ENCODE results near the gene TMEM163.
"Not testable (repeated sequence)": the region's sequence is repeated elsewhere in the genome, so short reads cannot be mapped to it uniquely, and the experiment has no call there.

The TMEM163 gene

DNA sequence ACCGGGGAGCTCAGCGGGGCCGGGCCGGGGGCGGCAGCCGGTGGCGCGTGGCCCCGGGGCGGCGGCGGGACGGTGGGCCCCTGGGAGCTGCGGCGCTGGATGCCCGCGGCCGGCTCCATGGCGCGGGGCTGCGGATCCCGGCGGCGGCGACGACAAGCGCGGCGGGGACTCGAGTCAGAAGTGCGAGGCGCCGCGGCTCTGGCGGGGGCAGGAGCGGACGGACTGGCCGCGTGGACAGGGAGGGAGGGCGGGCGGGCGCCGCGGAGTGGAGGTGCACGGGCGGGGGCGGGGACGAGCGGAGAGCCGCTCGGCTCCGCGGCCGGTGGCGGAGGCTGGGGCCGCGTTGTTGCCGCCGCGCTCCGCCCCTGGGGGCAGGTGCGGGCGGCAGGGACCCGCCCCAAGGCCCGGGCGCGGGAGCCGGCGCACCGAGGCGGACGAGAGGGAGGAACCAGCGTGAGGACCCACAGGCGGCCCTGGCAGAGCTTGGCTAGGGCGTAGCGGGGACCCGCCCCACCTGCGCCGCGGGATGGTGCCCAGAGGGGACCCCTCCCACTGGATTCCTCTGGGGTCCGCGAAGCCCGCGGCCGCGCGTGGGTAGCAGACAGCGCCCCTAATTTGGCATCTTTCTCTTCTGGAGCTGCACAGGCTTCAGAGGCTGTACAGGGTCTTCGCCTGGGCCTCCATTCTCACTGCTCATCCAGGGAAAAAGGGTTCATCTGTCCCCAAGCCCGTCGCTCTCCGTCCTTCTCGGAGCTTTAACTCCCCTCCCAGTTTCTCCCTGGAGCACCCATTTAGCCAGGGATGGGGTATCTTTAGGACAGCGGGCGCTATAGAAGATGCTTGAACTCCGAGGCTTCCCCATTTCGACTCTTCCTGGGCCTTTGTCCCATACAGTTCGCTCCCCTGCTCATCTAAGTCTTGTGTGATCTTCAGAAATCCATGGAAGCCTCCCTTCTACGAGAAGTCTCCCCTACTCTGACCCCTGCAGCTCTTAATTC, at the start of gene TMEM163:
TSS of gene TMEM163 (minus strand) at position 184 of the 998 bp plus-strand sequence.
- DNase-seq, result no peak

DNA sequence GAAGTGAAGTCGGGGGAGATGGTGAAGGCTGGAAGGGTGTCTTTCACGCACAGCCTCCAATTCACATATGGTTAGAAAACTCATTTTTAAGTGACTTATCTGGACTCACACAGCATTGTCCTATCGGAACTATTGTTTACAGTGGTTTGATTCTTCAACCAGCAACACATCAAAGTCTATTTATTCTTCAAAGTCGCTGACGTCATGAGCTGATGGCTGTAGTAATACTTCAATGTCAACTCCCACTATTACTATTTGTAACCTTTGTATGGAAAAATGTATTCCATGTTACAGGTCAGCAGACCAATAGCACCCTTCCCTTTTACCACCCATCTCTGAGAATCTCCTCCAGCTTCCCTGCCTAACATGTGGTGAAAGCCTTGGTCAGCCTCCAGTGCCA, 47.8 kb upstream of the TMEM163 start:
- no peak for DNase-seq

DNA sequence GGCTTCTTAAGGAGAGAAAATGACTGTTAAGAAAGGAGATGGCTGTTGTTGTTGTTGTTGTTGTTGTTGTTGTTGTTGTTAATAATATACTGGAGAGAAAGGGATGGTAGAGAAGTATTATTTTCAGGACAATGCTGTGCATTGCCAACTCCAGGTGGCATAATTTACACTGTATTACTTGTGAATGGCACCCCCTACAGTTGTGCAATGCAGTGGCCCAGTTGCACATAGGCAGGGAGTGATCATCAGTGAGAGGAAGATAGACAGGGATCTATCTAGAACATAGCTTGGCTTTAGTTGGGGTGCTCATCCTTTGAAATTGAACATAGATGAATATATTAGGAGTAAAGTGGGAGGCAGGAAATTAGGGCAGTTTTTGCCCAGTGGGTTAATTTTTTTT, 47.2 kb upstream of the TMEM163 start:
- no peak for DNase-seq

DNA sequence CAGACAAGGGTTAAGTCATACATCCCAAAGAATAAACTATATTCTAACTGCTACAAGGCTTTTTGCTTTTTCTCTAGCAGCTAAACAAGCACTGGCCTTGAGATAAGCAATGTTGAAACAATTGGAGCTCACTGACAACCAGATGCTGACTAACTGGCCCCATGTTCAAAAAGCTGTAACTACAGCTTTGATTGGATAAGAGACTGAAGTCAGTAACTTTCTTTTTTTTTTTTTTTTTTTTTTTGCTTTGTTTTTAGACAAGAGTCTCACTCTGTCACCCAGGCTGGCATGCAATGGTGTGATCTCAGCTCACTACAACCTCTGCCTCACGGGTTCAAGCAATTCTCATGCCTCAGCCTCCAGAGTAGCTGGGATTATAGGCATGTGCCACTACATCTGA, 45.4 kb upstream of the TMEM163 start:
- no peak for DNase-seq

DNA sequence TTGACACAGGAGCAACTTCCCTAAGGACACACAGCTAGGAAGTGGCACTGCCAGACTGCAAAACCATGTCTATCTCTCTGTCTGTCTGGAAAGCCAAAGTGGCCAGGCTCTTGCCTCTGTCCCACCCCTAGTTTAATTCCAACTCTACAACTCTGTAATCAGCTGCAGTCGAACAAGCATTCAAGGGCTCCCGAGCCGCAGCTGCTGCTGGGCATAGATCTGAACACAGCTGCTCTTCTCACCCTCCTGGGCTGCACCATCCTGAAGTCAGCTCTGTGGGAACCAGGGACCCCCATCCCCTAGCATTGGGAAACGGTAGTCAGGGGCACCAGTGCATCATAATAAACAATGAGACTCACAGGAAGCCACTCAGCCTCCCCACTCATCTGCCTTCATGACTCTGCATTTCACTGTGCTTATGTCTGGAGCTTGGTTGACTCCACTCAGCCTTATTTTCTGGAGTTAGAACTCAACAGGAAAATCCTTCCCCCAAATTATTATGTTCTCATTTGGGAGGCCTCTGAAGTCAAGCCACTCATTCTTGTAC, 44.4 kb upstream of the TMEM163 start:
- DNase-seq, result no peak

DNA sequence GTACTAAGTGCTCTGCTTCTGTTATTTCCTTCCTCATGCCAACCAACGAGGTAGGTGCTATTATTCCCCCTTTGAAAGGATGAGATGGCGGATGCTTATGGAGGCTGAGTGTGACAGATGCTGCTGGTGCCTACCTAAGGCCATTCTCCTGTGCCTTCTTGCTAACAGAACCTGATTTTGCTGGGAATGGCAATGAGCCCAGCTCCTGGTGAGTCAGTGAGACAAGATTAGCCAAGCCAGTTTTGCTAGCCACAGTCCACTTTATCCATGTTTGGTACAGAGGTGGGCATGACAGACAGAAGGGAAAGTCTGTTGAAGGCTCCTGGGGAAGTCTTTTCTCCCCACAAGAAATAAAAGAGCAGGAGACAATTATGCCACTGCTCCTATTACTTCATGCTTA, 43.7 kb upstream of the TMEM163 start:
- DNase-seq, result no peak

DNA sequence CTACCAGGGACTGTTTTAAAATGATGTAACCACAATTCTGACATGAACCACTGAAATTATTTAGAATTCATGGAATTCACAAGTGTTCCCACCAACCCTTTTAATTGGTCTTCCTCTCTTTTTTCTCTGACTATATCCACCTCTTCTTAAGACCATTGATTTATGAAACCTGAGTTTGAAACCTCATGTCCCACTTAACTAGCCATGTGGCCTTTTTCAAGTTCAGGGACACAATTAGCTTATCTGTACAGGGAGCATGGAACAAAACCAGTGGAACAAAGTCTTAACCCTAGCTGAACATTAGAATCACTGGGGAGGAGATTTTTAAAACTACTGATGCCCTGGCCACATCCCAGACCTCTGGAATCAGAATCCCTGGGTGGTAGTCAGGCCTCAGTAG, 41.6 kb upstream of the TMEM163 start:
- DNase-seq, result no peak

DNA sequence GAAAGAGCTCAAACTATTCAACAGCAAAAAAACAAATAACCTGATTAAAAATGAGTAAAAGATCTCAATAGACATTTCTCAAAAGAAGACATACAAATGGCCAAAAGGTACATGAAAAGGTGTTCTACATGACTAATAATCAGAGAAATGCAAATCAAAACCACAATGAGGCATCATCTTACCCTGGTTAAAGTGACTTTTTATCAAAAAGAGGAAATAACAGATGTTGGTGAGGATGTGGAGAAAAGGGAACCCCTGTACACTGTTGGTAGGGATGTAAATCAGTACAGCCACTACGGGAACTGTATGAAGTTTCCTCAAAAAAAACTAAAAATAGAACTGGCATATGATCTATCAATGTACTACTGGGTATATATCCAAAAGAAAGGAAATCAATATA, 39.8 kb upstream of the TMEM163 start:
- DNase-seq, result peak; percentile 58 to 66

DNA sequence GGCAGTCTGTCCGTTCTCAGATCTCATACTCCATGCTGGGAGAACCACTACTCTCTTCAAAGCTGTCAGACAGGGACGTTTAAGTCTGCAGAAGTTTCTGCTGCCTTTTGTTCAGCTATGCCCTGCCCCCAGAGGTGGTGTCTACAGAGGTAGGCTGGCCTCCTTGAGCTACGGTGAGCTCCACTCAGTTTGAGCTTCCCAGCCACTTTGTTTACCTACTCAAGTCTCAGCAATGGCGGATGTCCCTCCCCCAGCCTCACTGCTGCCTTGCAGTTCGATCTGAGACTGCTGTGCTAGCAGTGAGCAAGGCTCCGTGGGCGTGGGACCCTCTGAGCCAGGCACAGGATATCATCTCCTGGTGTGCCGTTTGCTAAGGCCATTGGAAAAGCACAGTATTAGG, 33.2 kb upstream of the TMEM163 start:
- DNase-seq, result not testable (repeated sequence)

DNA sequence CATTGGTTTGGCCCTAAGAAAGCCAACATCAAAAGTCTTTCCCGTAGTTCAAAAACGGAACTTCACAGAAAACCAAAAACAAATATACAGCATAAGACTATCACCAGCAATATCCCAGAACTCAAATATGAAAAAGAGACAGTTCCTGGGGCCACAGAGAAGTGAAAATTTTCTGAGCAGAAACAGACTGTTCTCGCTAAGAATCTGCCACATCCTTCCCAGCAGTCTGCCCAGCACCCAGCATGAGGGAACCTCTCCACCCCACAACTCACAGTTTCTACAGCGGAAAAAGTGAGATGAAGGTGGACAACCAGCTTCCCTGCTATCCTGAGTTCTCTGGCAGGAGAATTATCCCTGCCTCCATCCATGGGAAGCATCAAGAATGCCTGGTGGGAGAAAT, 26.7 kb upstream of the TMEM163 start:
- no peak for DNase-seq

DNA sequence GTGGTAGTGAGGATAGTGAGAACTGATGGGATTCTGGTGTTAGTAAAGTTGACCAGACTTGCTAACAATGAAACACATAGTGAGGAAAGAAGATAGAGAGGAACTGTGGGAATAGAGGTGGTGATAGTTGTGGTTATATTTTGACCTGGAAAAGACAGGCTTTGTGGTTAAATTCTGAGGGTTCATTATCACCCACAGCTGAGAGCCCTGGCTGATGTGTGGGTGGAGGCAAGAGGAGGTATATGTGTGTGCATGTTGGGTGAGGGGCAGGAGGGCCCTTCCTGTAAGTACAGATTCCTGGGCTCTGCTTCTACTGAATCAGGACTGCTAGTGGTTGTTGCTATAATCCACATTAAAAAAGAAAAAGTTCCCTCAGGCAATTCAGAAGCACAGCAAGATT, 26.2 kb upstream of the TMEM163 start:
- DNase-seq, result no peak

DNA sequence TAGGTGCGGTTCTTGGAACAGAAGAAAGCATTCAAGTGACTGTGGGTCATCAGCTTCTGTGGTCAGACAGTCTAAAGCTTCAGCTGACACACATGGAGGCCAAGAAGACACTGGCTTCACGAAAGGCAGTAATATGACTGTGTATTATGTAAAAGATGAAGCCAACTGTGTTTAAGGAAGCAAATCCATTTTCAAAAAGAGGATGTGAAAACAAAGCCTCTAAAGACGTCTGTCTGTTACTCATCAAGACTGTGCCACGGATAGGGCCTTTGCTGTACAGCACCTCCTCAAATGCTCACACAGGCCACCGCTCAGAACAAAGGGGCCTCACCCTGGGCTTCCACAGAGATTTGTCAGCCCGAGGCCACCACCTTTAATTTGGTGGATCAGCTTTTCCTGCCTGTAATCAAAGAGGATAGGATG, 21.1 kb upstream of the TMEM163 start:
- peak; percentile 83 to 96 for DNase-seq

DNA sequence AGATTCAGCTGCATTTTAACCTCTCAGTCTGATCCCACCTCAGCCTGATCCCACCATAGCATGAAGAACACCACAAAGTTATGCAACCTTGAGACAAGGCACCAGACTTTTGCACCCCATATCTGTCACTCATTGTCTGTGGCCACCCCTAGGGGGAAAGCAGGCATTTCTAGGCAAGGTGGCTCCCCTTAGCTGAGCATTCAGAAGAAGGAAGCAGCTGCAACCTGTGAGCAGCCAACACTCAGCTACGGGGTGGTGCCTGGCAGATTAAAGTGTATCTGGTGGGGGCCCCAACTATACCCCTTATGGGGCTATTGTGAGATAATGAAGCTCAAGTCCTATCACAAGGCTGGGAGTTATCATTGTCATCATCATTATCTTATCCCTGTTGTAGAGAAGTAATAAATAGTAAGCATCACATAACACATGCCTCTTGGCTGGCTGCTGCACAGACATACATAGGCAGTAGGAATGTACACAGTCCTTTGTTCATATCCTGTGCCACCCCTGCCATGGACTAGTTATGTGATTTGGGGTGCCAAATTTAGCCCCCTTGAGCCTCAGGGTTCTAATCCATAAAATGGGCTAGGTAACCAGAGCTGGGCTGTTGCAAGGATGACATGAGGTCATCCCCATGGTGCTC, 20.6 kb upstream of the TMEM163 start:
- no peak for DNase-seq

DNA sequence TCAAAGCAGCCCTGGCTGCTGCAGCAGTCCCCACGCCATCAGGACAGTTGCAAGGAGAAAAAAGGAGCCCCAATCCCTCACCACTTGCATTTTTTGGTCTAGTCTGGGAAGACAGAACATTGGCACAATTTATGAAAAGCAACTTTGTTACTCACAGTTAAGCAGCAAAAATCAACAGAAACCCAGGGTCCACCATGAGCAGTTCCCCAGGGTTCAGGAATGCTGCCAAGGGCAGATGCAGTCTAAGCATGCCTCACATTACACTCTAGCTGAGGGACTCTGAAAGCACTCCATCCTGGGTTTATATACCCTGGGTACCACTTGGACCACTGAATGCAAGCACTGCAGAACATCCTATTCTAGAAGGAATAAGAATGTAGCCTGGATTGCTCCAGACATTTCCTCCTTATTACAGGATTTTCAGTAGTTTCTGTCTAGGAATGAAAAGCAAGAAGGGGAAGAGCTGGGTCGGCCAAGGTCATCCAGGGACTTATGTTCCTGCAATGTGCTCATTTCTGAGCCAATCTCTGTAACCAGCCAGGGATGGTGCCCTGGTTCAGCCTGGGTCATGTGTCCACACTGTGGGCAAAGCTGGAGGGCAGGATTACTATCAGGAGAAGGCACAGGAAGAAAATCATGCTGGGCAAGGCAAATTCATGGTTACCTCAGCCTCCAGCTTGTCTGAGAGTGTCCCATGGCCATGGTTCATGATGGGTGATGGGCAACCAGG, 19.5 kb upstream of the TMEM163 start:
- peak in 1 of 2 donors; percentile 33 for DNase-seq

DNA sequence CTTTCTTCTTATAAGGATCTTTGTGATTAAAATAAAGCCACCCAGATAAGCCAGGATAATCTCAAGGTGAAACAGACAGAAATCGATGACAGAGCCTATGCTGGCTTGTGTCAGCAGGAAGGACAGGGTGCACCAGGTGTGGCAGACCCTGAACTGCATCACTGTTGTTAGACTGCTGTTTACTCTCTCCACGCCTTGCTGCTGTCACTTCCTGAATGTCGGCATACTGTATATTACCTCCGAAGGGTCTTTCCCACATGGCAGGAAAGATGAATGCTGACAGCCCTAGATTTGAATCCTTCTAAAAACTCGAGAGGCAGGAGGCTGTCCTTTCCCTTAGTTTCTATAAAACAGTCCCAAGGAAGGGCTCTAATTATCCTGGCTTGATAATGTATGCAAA, 18.9 kb upstream of the TMEM163 start:
- DNase-seq, result no peak

DNA sequence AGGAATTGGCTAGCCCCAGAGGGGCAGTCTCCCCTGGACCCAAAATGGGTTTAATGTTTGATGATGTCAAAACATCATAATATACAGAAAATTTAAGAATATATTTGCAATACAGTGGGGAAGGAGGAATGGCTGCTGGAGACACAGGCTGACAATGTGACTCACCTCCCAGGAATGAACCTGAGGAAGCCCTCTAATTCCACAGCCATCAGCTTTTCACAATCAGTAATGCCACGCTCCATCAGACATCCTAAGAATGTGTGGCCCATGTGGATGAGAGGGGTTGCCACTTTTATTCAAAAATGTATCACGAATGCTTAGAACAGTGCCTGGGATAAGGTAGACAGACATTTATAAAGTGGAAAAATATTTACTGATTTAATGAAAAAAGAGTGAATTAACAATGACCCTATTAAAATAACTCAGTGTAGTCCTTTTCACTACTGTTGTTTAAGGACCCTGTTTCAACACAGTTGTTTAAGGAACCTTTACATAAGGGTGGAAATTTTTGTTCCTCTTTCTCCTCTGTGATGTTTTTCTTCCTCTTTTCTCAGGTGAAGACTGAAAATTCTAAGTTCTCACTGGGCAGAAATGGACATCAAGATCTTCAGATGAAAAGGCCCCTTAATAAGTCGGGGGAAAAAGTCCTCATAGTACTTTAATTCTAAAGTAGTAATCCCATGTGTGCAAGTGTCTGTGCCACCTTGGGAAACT, 17.5 kb upstream of the TMEM163 start:
- peak; percentile 65 to 71 for DNase-seq

DNA sequence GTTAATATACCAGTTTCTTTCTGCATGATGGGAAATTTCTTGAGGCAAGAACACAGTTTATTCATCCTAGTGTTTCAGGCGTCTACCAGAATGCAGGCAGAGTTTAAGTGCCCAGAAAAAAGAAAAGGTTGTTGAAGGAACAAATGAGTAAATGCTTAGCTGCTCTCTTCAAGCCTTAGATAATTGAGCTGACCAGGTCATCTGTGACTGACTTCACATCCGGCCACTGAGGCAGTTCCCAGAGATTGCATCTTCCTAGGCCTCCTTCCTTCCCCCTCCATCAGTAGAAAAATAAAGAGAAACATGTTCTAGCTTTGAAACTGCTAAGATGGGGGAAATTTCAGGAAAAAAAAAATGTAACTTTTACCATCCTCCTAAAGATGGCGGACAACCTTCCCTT, 9.4 kb upstream of the TMEM163 start:
- DNase-seq, result no peak

DNA sequence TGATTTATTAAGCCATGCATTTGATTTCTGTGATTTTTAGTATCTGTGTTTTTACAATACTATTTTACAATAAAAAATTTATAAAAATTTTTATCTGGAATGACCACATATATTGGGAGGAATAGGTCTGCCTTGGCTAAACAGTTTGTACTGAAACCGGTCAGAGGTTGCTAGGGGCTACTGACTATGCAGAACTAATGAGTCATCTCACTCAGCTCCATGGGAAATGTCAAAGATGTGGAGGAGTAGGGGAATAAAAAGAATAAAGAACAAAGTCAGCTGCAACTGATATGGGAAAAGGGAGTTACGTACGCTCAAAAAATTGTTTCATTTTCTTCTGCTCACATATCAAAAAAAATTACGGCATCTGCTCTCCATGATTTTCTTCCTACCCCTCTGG, 8.6 kb upstream of the TMEM163 start:
- peak in 1 of 2 donors; percentile 51 for DNase-seq

DNA sequence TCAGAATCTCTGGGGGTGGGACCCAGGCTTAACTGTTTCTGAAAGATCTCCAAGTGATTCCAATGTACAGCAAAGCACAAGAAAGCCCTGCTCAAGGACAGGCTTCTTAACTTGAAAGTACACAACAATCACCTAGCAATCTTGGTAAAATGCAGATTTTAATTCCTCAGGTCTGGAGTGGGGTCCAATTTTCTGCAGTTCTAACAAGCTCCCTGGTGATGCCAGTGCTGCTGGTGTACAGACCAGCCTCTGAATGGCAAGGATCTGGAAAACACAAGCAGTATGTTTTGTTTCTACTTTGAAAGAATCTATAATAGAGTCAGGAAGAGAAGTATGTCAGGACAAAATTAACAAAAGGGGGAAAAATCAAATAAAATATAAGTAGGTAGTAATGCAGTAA, 7.8 kb upstream of the TMEM163 start:
- DNase-seq, result no peak

DNA sequence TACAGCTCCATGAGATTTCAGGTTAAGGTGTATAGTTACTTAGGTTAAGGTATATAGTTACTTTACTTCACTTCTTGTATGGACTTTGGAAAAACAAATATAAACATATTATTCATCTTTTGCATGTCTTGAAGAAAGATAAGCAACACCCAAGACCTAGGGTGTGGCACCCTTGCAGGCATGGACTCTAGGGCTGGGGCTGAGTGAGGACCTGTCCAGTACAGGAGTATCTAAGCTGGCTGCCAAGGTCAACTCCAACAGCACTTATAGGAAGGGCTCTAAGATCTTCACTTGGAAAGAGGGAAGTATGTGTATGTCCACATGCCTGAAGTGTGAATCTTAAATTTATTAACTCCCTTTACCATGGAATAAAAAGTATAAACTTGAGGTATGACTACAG, 7.1 kb upstream of the TMEM163 start:
- no peak for DNase-seq

DNA sequence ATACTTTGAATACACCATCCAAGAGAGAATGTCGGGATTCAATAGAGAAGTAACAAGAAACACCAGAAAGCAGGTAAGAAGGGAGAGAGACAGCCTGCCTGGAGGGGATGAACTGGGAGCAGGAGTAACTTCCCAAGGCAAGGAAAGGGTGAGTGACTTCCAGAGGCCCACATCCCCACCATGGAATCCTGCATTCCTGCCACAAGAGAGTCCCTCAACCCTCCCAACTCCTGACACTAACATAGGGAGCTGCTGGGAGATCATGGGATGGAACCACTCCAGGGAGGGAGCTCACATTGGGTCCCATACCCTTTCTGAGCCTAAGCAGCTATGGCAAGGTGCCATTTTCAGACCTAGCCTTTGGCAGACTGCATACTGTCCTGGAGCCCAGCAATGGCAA, 5.5 kb upstream of the TMEM163 start:
- DNase-seq, result no peak

DNA sequence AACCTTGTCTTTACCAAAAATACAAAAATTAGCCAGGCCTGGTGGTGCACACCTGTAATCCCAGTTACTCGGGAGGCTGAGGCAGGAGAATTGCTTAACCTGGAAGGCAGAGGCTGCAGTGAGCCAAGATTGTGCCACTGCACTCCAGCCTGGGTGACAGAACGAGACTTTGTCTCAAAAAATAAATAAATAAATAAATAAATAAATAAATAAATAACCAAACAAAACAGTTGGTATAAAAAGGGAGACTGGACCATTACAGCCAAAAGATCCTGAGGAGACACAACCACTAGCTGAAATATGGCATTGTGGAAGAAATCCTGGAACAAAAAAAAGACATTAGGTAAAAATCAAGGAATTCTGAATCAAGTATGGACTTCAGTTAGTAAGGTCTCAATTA, 4.9 kb upstream of the TMEM163 start:
- not testable (repeated sequence) for DNase-seq

DNA sequence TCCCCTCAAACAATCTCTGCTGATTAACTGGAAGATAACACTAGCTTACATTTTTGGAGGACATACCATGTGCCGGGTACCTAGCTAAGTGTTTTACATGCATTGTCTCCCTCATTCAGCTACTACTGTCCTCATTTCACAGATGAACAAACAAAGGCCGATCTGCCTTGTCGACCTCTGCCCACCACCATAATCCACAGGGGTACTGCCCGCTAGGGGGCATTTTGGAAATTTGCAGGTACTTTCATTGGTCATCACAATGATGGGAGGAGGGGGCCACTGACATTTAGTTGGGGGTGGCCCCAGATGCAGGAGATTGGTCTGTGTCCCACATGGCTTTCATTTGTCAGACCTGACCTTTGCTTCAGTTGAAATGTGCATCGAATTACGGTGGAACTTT, 3.9 kb upstream of the TMEM163 start:
- no peak for DNase-seq
